ENCODE results near the gene C5.

DNA sequence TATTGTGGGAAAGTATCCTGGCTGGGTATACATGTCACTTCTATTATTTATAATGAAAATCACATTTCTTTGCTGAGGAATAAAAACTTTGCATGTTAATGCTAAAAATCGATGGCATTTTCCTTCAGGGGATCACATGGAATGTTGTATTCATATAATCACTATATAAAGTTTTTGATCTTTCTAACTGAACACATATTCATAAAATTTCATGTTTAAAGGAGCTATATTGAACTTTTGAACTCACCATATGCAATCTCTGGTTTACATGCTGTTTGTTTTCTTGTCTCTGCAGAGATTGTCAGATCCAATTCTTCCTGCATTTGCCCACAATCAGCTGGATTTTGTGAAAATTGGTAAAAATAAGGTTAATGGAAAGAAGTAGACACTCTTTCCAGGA, 90.1 kb downstream of the C5 start:
- no peak for TF ChIP-seq EZH2 (IDR thresholded peaks at IDR 0.05; ENCODE audit: borderline replicate concordance)
- TF ChIP-seq, protein P1, sequence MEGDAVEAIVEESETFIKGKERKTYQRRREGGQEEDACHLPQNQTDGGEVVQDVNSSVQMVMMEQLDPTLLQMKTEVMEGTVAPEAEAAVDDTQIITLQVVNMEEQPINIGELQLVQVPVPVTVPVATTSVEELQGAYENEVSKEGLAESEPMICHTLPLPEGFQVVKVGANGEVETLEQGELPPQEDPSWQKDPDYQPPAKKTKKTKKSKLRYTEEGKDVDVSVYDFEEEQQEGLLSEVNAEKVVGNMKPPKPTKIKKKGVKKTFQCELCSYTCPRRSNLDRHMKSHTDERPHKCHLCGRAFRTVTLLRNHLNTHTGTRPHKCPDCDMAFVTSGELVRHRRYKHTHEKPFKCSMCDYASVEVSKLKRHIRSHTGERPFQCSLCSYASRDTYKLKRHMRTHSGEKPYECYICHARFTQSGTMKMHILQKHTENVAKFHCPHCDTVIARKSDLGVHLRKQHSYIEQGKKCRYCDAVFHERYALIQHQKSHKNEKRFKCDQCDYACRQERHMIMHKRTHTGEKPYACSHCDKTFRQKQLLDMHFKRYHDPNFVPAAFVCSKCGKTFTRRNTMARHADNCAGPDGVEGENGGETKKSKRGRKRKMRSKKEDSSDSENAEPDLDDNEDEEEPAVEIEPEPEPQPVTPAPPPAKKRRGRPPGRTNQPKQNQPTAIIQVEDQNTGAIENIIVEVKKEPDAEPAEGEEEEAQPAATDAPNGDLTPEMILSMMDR (IDR thresholded peaks at IDR 0.05; ENCODE audit: poor library complexity), result no peak

Measured in hepatocyte (in vitro differentiated cells).